Measurements from ENCODE around the gene RBM23. TPM values are rescaled to one million over a fixed set of nuclear protein-coding genes. Genes with fewer than 3 reads are reported as not detected.
"Not testable (repeated sequence)": the region's sequence is repeated elsewhere in the genome, so short reads cannot be mapped to it uniquely, and the experiment has no call there.

RBM23 gene
- total RNA-seq, 1 donor from 2014 or later, result 95.9 TPM

GRCh38 chr14:22871224-22872032 lies 47.5 kb downstream of the RBM23 start, which contains the start of gene LRP10:
TSS of gene LRP10 (plus strand) at chr14:22871740. CDS start at chr14:22872304, 564 bp downstream.
- intact Hi-C loops (cut with micrococcal nuclease), result loop anchor here (1.0 to 5.0 kb wide), 17 partner anchors 13 to 1602 kb away; partner anchors contain the start of genes DAD1, HAUS4, HNRNPC and MRPL52

- intact Hi-C loops (cut with micrococcal nuclease), result loop anchor here (1.0 to 5.0 kb wide), 14 partner anchors 13 to 1602 kb away; partner anchors contain the start of genes DAD1, HAUS4, HNRNPC and MRPL52
These were observed 48.1 kb downstream of the RBM23 start for GRCh38 chr14:22870811-22871223.

GRCh38 chr14:22866874-22867273 lies 52.1 kb downstream of the RBM23 start:
- intact Hi-C loops (cut with micrococcal nuclease), result no loop called here

- intact Hi-C loops (cut with micrococcal nuclease), result no loop called here
These were observed 53.2 kb downstream of the RBM23 start for GRCh38 chr14:22865424-22866405.

- intact Hi-C loops (cut with micrococcal nuclease), result no loop called here
These were observed 54.0 kb downstream of the RBM23 start for GRCh38 chr14:22864979-22865378.

- intact Hi-C loops (cut with micrococcal nuclease), result no loop called here
These were observed 57.3 kb downstream of the RBM23 start for GRCh38 chr14:22861651-22862050.

- intact Hi-C loops (cut with micrococcal nuclease), result not testable (repeated sequence)
These were observed 58.6 kb downstream of the RBM23 start for GRCh38 chr14:22860377-22860776.

- intact Hi-C loops (cut with micrococcal nuclease), result loop anchor here (10.0 kb wide), 2 partner anchors 652 to 1012 kb away; no protein-coding TSS in a partner anchor
These were observed 62.5 kb downstream of the RBM23 start for GRCh38 chr14:22856428-22856827.

GRCh38 chr14:22854963-22855724 lies 63.8 kb downstream of the RBM23 start:
- intact Hi-C loops (cut with micrococcal nuclease), result loop anchor here (5.0 to 10.0 kb wide), 5 partner anchors 268 to 1010 kb away; partner anchors contain the start of gene DAD1

- intact Hi-C loops (cut with micrococcal nuclease), result loop anchor here (5.0 to 10.0 kb wide), 5 partner anchors 267 to 1009 kb away; partner anchors contain the start of gene DAD1
These were observed 64.7 kb downstream of the RBM23 start for GRCh38 chr14:22854296-22854695.

GRCh38 chr14:22852940-22853767 lies 65.8 kb downstream of the RBM23 start:
- intact Hi-C loops (cut with micrococcal nuclease), result loop anchor here (1.0 to 10.0 kb wide), 15 partner anchors 19 to 1008 kb away; partner anchors contain the start of genes DAD1, MRPL52, OXA1L and PRMT5

- intact Hi-C loops (cut with micrococcal nuclease), result loop anchor here (2.0 to 10.0 kb wide), 6 partner anchors 265 to 1008 kb away; partner anchors contain the start of gene DAD1
These were observed 66.4 kb downstream of the RBM23 start for GRCh38 chr14:22852599-22852939.

GRCh38 chr14:22852178-22852577 lies 66.8 kb downstream of the RBM23 start:
- intact Hi-C loops (cut with micrococcal nuclease), result loop anchor here (2.0 to 10.0 kb wide), 6 partner anchors 265 to 1007 kb away; partner anchors contain the start of gene DAD1

- intact Hi-C loops (cut with micrococcal nuclease), result loop anchor here (5.0 to 10.0 kb wide), 5 partner anchors 264 to 1006 kb away; partner anchors contain the start of gene DAD1
These were observed 67.8 kb downstream of the RBM23 start for GRCh38 chr14:22850944-22851764.

GRCh38 chr14:22849212-22849819 lies 69.6 kb downstream of the RBM23 start:
- intact Hi-C loops (cut with micrococcal nuclease), result no loop called here

- intact Hi-C loops (cut with micrococcal nuclease), result no loop called here
These were observed 70.4 kb downstream of the RBM23 start for GRCh38 chr14:22848351-22849164.

GRCh38 chr14:22847661-22848341 lies 71.1 kb downstream of the RBM23 start:
- intact Hi-C loops (cut with micrococcal nuclease), result no loop called here

All from T-helper 1 cell treated with Interleukin-12 subunit alpha and Interleukin-12 subunit beta and Interleukin-4 antibody, amounts not matched to agents 30 ng/mL and 1 ng/mL, for 36 hours (primary cell).